Measurements from ENCODE around the gene CENPX.
A peak's percentile ranks its signal among the peaks of the same experiment; 100 is the strongest.
"Not testable (repeated sequence)": the region's sequence is repeated elsewhere in the genome, so short reads cannot be mapped to it uniquely, and the experiment has no call there.

Gene CENPX

GRCh38 chr17:82039695-82040299 is 17.1 kb upstream of the CENPX start:
- DNase-seq (ENCODE audit: low read depth, low spot score) = no peak

GRCh38 chr17:82038796-82039409 is 16.2 kb upstream of the CENPX start:
- DNase-seq (ENCODE audit: low read depth, low spot score) = not testable (repeated sequence)

GRCh38 chr17:82037889-82038195 is 15.2 kb upstream of the CENPX start:
- DNase-seq (ENCODE audit: low read depth, low spot score) = no peak

GRCh38 chr17:82037092-82037888 is 14.6 kb upstream of the CENPX start, which contains the start of gene DCXR:
Gene DCXR, minus strand, starts transcription at chr17:82037697. Its CDS starts 15 bp downstream, at chr17:82037682.
- peak; percentile 98 for DNase-seq (ENCODE audit: low read depth, low spot score)

- no peak for DNase-seq (ENCODE audit: low read depth, low spot score)
These were observed 14.0 kb upstream of the CENPX start for GRCh38 chr17:82036634-82037091.

- DNase-seq (ENCODE audit: low read depth, low spot score) = no peak
These were observed 13.4 kb upstream of the CENPX start for GRCh38 chr17:82035956-82036633.

- no peak for DNase-seq (ENCODE audit: low read depth, low spot score)
These were observed 12.8 kb upstream of the CENPX start for GRCh38 chr17:82035488-82035887.

GRCh38 chr17:82034371-82035011 is 11.8 kb upstream of the CENPX start:
- no peak for DNase-seq (ENCODE audit: low read depth, low spot score)

GRCh38 chr17:82033359-82034085 is 10.8 kb upstream of the CENPX start:
- DNase-seq (ENCODE audit: low read depth, low spot score) = no peak

- DNase-seq (ENCODE audit: low read depth, low spot score) = peak; percentile 29
These were observed 9.4 kb upstream of the CENPX start for GRCh38 chr17:82031885-82032627.

GRCh38 chr17:82031303-82031884 is 8.7 kb upstream of the CENPX start, which contains the start of gene RAC3:
Gene RAC3, plus strand, starts transcription at chr17:82031678. Its CDS starts 84 bp downstream, at chr17:82031762.
- peak; percentile 73 for DNase-seq (ENCODE audit: low read depth, low spot score)

- peak; percentile 94 for DNase-seq (ENCODE audit: low read depth, low spot score)
These were observed 8.0 kb upstream of the CENPX start for GRCh38 chr17:82030470-82031302.

GRCh38 chr17:82029990-82030469 is 7.4 kb upstream of the CENPX start:
- no peak for DNase-seq (ENCODE audit: low read depth, low spot score)

- DNase-seq (ENCODE audit: low read depth, low spot score) = no peak
These were observed 6.7 kb upstream of the CENPX start for GRCh38 chr17:82029391-82029790.

- no peak for DNase-seq (ENCODE audit: low read depth, low spot score)
These were observed 6.3 kb upstream of the CENPX start for GRCh38 chr17:82028966-82029365.

- no peak for DNase-seq (ENCODE audit: low read depth, low spot score)
These were observed 5.6 kb upstream of the CENPX start for GRCh38 chr17:82028246-82028645.

- DNase-seq (ENCODE audit: low read depth, low spot score) = no peak
These were observed 2.9 kb upstream of the CENPX start for GRCh38 chr17:82025401-82026107.

GRCh38 chr17:82024859-82025258 is 2.2 kb upstream of the CENPX start:
- no peak for DNase-seq (ENCODE audit: low read depth, low spot score)

Measured in astrocyte of the hippocampus (primary cell).